Urinary bladder (tissue), 4 donors: ENCODE data around the gene GRIP1. TPM values are rescaled to one million over a fixed set of nuclear protein-coding genes. Genes with fewer than 3 reads are reported as not detected.

Experiments
- DNase-seq: peaks from one replicate; pipeline ENCODE4 v3.0.0-alpha.2; 2015; ENCODE audit errors: extremely low spot score
- H3K27ac ChIP-seq: one replicate; pipeline ENCODE4 v1.5.1; 2013; ENCODE audit warnings: low read depth, mild to moderate bottlenecking, moderate library complexity
- H3K36me3 ChIP-seq: one replicate; pipeline ENCODE4 v1.6.1; 2013; ENCODE audit warnings: mild to moderate bottlenecking, moderate library complexity; ENCODE audit not compliant: insufficient read depth
- H3K4me1 ChIP-seq: one replicate; pipeline ENCODE4 v1.6.1; 2013; ENCODE audit warnings: mild to moderate bottlenecking, moderate library complexity; ENCODE audit not compliant: insufficient read depth
- H3K4me3 ChIP-seq: one replicate; pipeline ENCODE4 v1.5.1; 2013; ENCODE audit warnings: low read depth, low read length
- WGBS: extraction: QIAGEN DNeasy Blood & Tissue Kit; methylation state at CpG from one replicate; pipeline ENCODE4 v1.1.7; 2013; 5-methylcytosine and 5-hydroxymethylcytosine counted together
- polyA plus RNA-seq: library from polyadenylated mRNA; stranded (reverse); fragments of 200-250 nt; gene quantifications from one replicate; pipeline ENCODE4 v1.2.3, GENCODE V29; 2013
- total RNA-seq: library from RNA; depleted of rRNA; stranded (reverse); fragments of >200 nt; gene quantifications from one replicate; pipeline ENCODE4 v1.2.3, GENCODE V29; 2014
- donor health status: healthy with polysubstance abuse.
- donor health status: healthy.

GRIP1 gene
- total and polyA plus RNA-seq, 2 donors, result 2.1 to 9.8 TPM

- Histone ChIP-seq H3K4me3 (no peak overlapping the region), H3K36me3 (no peaks in the 10 kb centered on the region), H3K4me1 (no peaks in the 10 kb centered on the region), H3K27ac (no peak overlapping the region)
- WGBS, result 78% methylated on average over 3 of the region's 3 CpGs
- DNase-seq, result no peak
These were observed 279.0 kb downstream of the GRIP1 start for GRCh38 chr12:66399911-66400306.

- Histone ChIP-seq H3K36me3 (no peaks in the 10 kb centered on the region), H3K4me1 (no peaks in the 10 kb centered on the region), H3K27ac (no peak overlapping the region), H3K4me3 (no peak overlapping the region)
- DNase-seq, result peak; percentile 35
- 54% methylated on average over 10 of the region's 10 CpGs for WGBS
These were observed 279.7 kb downstream of the GRIP1 start for GRCh38 chr12:66398931-66399910.

GRCh38 chr12:66397574-66398290, 281.1 kb downstream of the GRIP1 start:
- WGBS, result 85% methylated on average over 5 of the region's 5 CpGs
- Histone ChIP-seq H3K4me3 (no peak overlapping the region), H3K36me3 (no peaks in the 10 kb centered on the region), H3K27ac (no peak overlapping the region), H3K4me1 (no peaks in the 10 kb centered on the region)
- no peak for DNase-seq

GRCh38 chr12:66393890-66394289, 285.0 kb downstream of the GRIP1 start:
- WGBS, result 64% methylated on average over 5 of the region's 5 CpGs
- Histone ChIP-seq H3K27ac (no peak overlapping the region), H3K36me3 (no peaks in the 10 kb centered on the region), H3K4me1 (no peaks in the 10 kb centered on the region), H3K4me3 (no peak overlapping the region)
- DNase-seq, result no peak

DNA sequence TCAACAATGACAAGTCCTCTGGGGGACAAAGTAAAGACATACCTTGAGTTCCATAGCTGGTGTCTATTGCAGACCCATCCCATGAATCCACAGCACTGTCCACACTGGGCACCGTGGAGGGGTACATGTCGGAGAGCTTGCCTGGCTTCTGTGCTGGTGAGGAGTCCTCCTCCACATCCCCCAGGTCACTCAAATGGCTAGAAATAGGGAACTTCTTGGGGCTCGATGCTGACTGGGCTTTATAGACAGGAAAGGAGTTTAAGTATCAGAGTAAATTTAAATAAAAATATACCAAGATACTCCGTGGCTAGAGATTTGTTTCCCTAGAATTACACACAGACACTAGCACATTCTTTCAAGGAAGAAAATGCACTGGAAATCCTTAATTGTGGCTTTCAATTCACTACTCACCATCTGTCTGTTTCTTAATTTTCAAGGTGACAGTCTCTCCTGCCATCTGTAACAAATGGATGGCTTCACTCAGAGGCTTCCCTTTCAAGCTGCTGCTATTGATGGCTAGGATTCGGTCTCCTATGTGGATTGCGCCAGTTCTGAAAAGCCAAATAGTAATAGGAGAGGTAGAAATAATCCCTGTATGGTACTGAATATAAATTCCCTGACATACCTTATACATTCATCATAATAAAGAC, 286.5 kb downstream of the GRIP1 start:
- Histone ChIP-seq H3K27ac (no peak overlapping the region), H3K4me3 (no peak overlapping the region), H3K4me1 (no peaks in the 10 kb centered on the region), H3K36me3 (no peaks in the 10 kb centered on the region)
- DNase-seq, result no peak
- WGBS, result 91% methylated on average over 6 of the region's 6 CpGs

- H3K4me1 ChIP-seq, result no peaks in the 10 kb centered on the region
- WGBS, result 83% methylated on average over 2 of the region's 2 CpGs
- H3K36me3 ChIP-seq, result no peaks in the 10 kb centered on the region
- H3K27ac ChIP-seq, result no peak overlapping the region
- no peak overlapping the region for H3K4me3 ChIP-seq
- DNase-seq, result no peak
These were observed 290.4 kb downstream of the GRIP1 start for GRCh38 chr12:66388517-66388916.

DNA sequence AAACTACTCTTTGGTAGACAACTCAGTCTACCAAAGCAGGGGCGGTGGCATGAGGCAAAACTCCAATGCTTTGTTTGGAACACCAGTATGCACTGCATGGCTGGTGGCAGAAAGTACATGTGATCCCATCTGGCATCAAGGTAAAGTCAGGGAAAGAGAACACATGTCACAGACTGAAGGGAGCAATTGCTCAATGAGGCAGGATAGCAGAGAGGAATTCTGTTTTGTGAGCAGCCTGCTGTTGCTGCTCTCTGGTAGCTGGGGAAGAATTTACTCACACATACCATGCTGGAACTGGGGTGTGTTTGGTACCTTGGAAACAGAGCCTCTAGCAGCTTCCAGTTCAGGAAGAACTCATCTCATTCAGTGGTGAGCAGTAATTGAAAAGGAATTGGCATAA, 291.8 kb downstream of the GRIP1 start:
- 100% methylated on average over 1 of the region's 1 CpG for WGBS
- H3K4me1 ChIP-seq, result no peaks in the 10 kb centered on the region
- no peak overlapping the region for H3K27ac ChIP-seq
- no peak for DNase-seq
- H3K36me3 ChIP-seq, result no peaks in the 10 kb centered on the region
- no peak overlapping the region for H3K4me3 ChIP-seq

GRCh38 chr12:66380769-66381535, 297.9 kb downstream of the GRIP1 start:
- peaks cover 2% of the 10 kb centered on the region for H3K36me3 ChIP-seq
- WGBS, result 89% methylated on average over 5 of the region's 5 CpGs
- H3K27ac ChIP-seq, result no peak overlapping the region
- no peak for DNase-seq
- H3K4me3 ChIP-seq, result no peak overlapping the region
- H3K4me1 ChIP-seq, result no peaks in the 10 kb centered on the region

DNA sequence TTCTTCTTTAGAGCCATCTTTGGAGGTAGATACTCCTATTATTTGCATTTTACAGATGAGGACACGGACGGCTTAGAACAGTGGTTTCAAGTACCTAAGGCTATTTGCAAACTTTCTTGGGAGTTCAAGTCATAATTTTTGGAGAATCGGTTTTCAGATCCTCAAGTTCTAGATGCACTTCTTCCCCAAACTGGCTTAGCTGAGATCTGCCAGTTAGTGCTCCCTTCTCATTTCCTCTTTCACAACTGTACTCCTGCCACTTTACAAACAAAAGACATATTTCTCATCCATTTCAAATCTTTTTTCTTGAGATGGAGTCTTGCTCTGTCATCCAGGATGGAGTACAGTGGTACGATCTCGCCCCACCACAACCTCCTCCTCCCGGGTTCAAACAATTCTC, 299.3 kb downstream of the GRIP1 start:
- no peak for DNase-seq
- no peak overlapping the region for H3K27ac ChIP-seq
- H3K4me3 ChIP-seq, result no peak overlapping the region
- H3K36me3 ChIP-seq, result peaks cover 2% of the 10 kb centered on the region
- H3K4me1 ChIP-seq, result no peaks in the 10 kb centered on the region
- WGBS, result 91% methylated on average over 6 of the region's 6 CpGs

DNA sequence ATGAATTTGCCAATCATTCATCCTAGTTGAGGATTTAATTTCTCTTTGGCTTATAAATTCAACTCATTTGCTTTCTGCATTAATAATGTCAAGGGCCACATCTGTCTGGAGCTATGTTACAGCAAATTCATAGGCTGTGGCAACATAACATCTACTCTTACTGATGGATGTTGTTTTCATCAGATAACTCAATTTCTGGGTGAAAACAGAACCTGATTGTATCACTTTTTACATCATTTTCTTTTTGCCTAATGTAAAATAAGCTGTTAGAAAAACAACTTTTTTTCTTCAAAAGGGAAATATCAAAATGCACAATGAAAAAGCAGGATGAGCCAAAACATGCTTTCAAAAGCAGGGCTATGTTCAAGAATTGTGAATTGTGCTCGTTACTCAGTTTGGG, 303.3 kb downstream of the GRIP1 start:
- WGBS, result 90% methylated on average over 1 of the region's 1 CpG
- no peak for DNase-seq
- no peaks in the 10 kb centered on the region for H3K4me1 ChIP-seq
- H3K4me3 ChIP-seq, result no peak overlapping the region
- no peak overlapping the region for H3K27ac ChIP-seq
- peaks cover 2% of the 10 kb centered on the region for H3K36me3 ChIP-seq

DNA sequence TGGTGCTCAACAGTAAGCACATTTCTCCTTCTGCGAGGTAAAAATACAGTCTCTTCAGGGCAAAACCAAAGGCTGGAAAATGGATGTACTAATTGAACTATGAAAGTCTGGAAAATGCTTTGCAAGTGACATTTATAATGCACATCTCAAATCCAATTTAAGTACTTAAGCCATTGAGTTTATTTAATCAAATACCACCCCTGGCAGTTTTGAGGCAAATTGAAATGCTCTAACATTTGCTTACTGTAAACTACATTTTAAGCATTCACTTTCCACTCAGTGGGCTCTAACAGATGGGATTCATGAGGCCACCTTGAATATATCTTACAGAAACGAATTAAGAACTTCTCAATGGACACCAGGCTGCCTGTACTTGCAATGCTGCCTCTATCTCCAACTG, 306.9 kb downstream of the GRIP1 start:
- DNase-seq, result peak; percentile 7
- peaks cover 2% of the 10 kb centered on the region for H3K36me3 ChIP-seq
- H3K27ac ChIP-seq, result no peak overlapping the region
- H3K4me1 ChIP-seq, result no peaks in the 10 kb centered on the region
- no peak overlapping the region for H3K4me3 ChIP-seq
- WGBS, result 22% methylated on average over 2 of the region's 2 CpGs

- 66% methylated on average over 3 of the region's 3 CpGs for WGBS
These were observed 311.7 kb downstream of the GRIP1 start for GRCh38 chr12:66367015-66367667.

More at GRCh38 chr12:66367015-66367667, 311.7 kb downstream of the GRIP1 start:
- DNase-seq, result no peak
- peaks cover 2% of the 10 kb centered on the region for H3K36me3 ChIP-seq
- H3K4me3 ChIP-seq, result no peak overlapping the region
- H3K4me1 ChIP-seq, result no peaks in the 10 kb centered on the region
- no peak overlapping the region for H3K27ac ChIP-seq
